ENCODE data around the gene LRRC41.
A peak's percentile ranks its signal among the peaks of the same experiment; 100 is the strongest.
"Not testable (repeated sequence)": the region's sequence is repeated elsewhere in the genome, so short reads cannot be mapped to it uniquely, and the experiment has no call there.

Gene LRRC41

GRCh38 chr1:46262508-46262907 lies 40.9 kb downstream of the LRRC41 start:
- intact Hi-C loops (cut with DNase I), result no loop called here

GRCh38 chr1:46256523-46256922 lies 46.9 kb downstream of the LRRC41 start:
- intact Hi-C loops (cut with DNase I), result no loop called here

More at GRCh38 chr1:46262508-46262907, 40.9 kb downstream of the LRRC41 start:
- no peak for DNase-seq

GRCh38 chr1:46254668-46255067 lies 48.7 kb downstream of the LRRC41 start:
- intact Hi-C loops (cut with DNase I), result no loop called here
- no peak for DNase-seq

More at GRCh38 chr1:46256523-46256922, 46.9 kb downstream of the LRRC41 start:
- DNase-seq, result no peak

GRCh38 chr1:46248122-46248920 lies 55.1 kb downstream of the LRRC41 start:
- intact Hi-C loops (cut with DNase I), result no loop called here
- no peak for DNase-seq

GRCh38 chr1:46247436-46248121 lies 55.8 kb downstream of the LRRC41 start, which contains the start of gene RAD54L:
Gene RAD54L, plus strand, starts transcription at chr1:46247763. Its CDS starts 643 bp downstream, at chr1:46248406.
- DNase-seq, result peak; percentile 94 to 99 (median 98)
- intact Hi-C loops (cut with DNase I), result loop anchor here (2.0 kb wide), 1 partner anchor 55 kb away; the partner anchor contains the start of genes LRRC41 and UQCRH

- DNase-seq, result peak in 27 of 42 donors; percentile 5 to 60 (median 38)
- intact Hi-C loops (cut with DNase I), result loop anchor here (2.0 kb wide), 1 partner anchor 56 kb away; the partner anchor contains the start of genes LRRC41 and UQCRH
Observed at GRCh38 chr1:46246548-46247435, 56.6 kb downstream of the LRRC41 start.

GRCh38 chr1:46246136-46246535 lies 57.3 kb downstream of the LRRC41 start:
- not testable (repeated sequence) for DNase-seq
- intact Hi-C loops (cut with DNase I), result loop anchor here (2.0 kb wide), 1 partner anchor 57 kb away; the partner anchor contains the start of genes LRRC41 and UQCRH

GRCh38 chr1:46244656-46245371 lies 58.6 kb downstream of the LRRC41 start:
- DNase-seq, result no peak
- intact Hi-C loops (cut with DNase I), result no loop called here

- DNase-seq; intact Hi-C loops (cut with DNase I): not testable (repeated sequence)
Observed at GRCh38 chr1:46243831-46244230, 59.6 kb downstream of the LRRC41 start.

- no peak for DNase-seq
- intact Hi-C loops (cut with DNase I), result no loop called here
Observed at GRCh38 chr1:46242918-46243317, 60.5 kb downstream of the LRRC41 start.

GRCh38 chr1:46241733-46242132 lies 61.7 kb downstream of the LRRC41 start:
- intact Hi-C loops (cut with DNase I); DNase-seq: not testable (repeated sequence)

- DNase-seq; intact Hi-C loops (cut with DNase I): not testable (repeated sequence)
Observed at GRCh38 chr1:46238865-46239264, 64.6 kb downstream of the LRRC41 start.

- intact Hi-C loops (cut with DNase I), result no loop called here
- no peak for DNase-seq
Observed at GRCh38 chr1:46236882-46237281, 66.5 kb downstream of the LRRC41 start.

- intact Hi-C loops (cut with DNase I); DNase-seq: not testable (repeated sequence)
Observed at GRCh38 chr1:46231231-46231630, 72.2 kb downstream of the LRRC41 start.

Measured in head of caudate nucleus (tissue), 42 donors.